IMR-90 (cell line): Measurements from ENCODE around the gene NAGPA. TPM values are rescaled to one million over a fixed set of nuclear protein-coding genes. Genes with fewer than 3 reads are reported as not detected.

Experiments
- ATAC-seq: fragments of 200-7000 bp; cut with Tn5 transposase; 2 replicates; pipeline ENCODE4 v1.9.1; 2020; ENCODE audit warnings: low read depth, mild to moderate bottlenecking, moderate library complexity
- BruUV-seq: library from RNA; stranded (reverse); fragments of 400-500 nt; replicated peaks from 2 replicates; lab custom pipeline; 2021; lab: Mats Ljungman, UMichigan
- CTCF ChIA-PET: fragments of 300-600 bp; formaldehyde crosslinking; extraction: SDS; loops from one replicate; lab custom pipeline; 2021; ENCODE audit warnings: antibody characterized with exemption; lab: Yijun Ruan, JAX
- POLR2A ChIA-PET: fragments of 300-600 bp; sonication (Branson Sonifier 250); formaldehyde crosslinking; loops from one replicate; lab custom pipeline; 2022; ENCODE audit warnings: antibody characterized with exemption; ENCODE audit not compliant: unreplicated experiment; lab: Charles Lee
- DNase-seq: peaks from one replicate; pipeline ENCODE4 v3.0.0; 2013
- H2AFZ ChIP-seq: replicated peaks from 2 replicates; pipeline ENCODE3; 2013; ENCODE audit warnings: low read length, mild to moderate bottlenecking; ENCODE audit not compliant: poor library complexity
- H2AK5ac ChIP-seq: 2 replicates; pipeline ENCODE4 v1.6.1; 2013; ENCODE audit warnings: low read depth, low read length, inconsistent platforms
- H2AK9ac ChIP-seq: replicated peaks from 2 replicates; pipeline ENCODE3; 2013; ENCODE audit warnings: mild to moderate bottlenecking, low read depth, low read length, moderate library complexity; ENCODE audit not compliant: poor library complexity
- H2BK120ac ChIP-seq: 2 replicates; pipeline ENCODE4 v1.6.1; 2013; ENCODE audit warnings: low read depth, low read length, inconsistent platforms
- H2BK15ac ChIP-seq: 3 replicates; pipeline ENCODE4 v1.6.1; 2013; ENCODE audit warnings: low read depth, low read length, inconsistent platforms
- H2BK20ac ChIP-seq: 2 replicates; pipeline ENCODE4 v1.6.1; 2013; ENCODE audit warnings: low read depth, mild to moderate bottlenecking, inconsistent platforms, low read length, moderate library complexity
- H2BK5ac ChIP-seq: 2 replicates; pipeline ENCODE4 v1.6.1; 2013; ENCODE audit warnings: mild to moderate bottlenecking, low read depth, low read length, inconsistent platforms; ENCODE audit not compliant: poor library complexity, severe bottlenecking
- H3K14ac ChIP-seq: replicated peaks from 2 replicates; pipeline ENCODE4 v1.6.1; 2013; ENCODE audit warnings: low read depth, low read length, inconsistent platforms
- H3K18ac ChIP-seq: 2 replicates; pipeline ENCODE4 v1.6.1; 2013; ENCODE audit warnings: low read depth, low read length, control low read depth
- H3K23ac ChIP-seq: 2 replicates; pipeline ENCODE4 v1.6.1; 2013; ENCODE audit warnings: low read depth, low read length, inconsistent platforms
- H3K27ac ChIP-seq: 2 replicates; pipeline ENCODE4 v1.5.1; 2013; ENCODE audit warnings: mild to moderate bottlenecking, control low read depth, low read length; ENCODE audit not compliant: insufficient read depth
- H3K27me3 ChIP-seq: 2 replicates; pipeline ENCODE4 v1.6.1; 2013; ENCODE audit warnings: low read length; ENCODE audit not compliant: control insufficient read depth, insufficient read depth
- H3K36me3 ChIP-seq: 2 replicates; pipeline ENCODE4 v1.6.1; 2013; ENCODE audit warnings: low read length, mixed read lengths; ENCODE audit not compliant: control insufficient read depth, insufficient read depth
- H3K4ac ChIP-seq: 2 replicates; pipeline ENCODE4 v1.6.1; 2013; ENCODE audit warnings: low read depth, low read length, inconsistent platforms
- H3K4me1 ChIP-seq: 2 replicates; pipeline ENCODE4 v1.6.1; 2013; ENCODE audit warnings: low read length, mixed read lengths; ENCODE audit not compliant: control insufficient read depth, insufficient read depth
- H3K4me2 ChIP-seq: 2 replicates; pipeline ENCODE4 v1.6.1; 2013; ENCODE audit warnings: low read depth, mild to moderate bottlenecking, control low read depth, low read length, moderate library complexity
- H3K4me3 ChIP-seq: 2 replicates; pipeline ENCODE4 v1.5.1; 2013; ENCODE audit warnings: low read depth, mild to moderate bottlenecking, control low read depth, low read length, moderate library complexity; ENCODE audit not compliant: insufficient read depth
- H3K56ac ChIP-seq: 2 replicates; pipeline ENCODE4 v1.6.1; 2013; ENCODE audit warnings: low read length, inconsistent platforms; ENCODE audit not compliant: insufficient read depth; ENCODE audit errors: extremely low read depth
- H3K79me1 ChIP-seq, 2 experiments: 2 replicates each; pipeline ENCODE4 v1.6.1; 2013; ENCODE audit warnings: low read length in 2 of 2, inconsistent platforms in 1 of 2, low read depth in 1 of 2
- H3K9ac ChIP-seq: 2 replicates; pipeline ENCODE4 v1.6.1; 2013; ENCODE audit warnings: low read depth, low read length, control low read depth
- H3K9me1 ChIP-seq: 2 replicates; pipeline ENCODE4 v1.6.1; 2013; ENCODE audit warnings: low read length, inconsistent platforms; ENCODE audit not compliant: insufficient read depth
- H3K9me3 ChIP-seq: 2 replicates; pipeline ENCODE4 v1.6.1; 2013; ENCODE audit warnings: low read length; ENCODE audit not compliant: control insufficient read depth, insufficient read depth
- H4K20me1 ChIP-seq: 2 replicates; pipeline ENCODE4 v1.6.1; 2013; ENCODE audit warnings: low read length, inconsistent platforms; ENCODE audit not compliant: insufficient read depth
- H4K5ac ChIP-seq: 2 replicates; pipeline ENCODE4 v1.6.1; 2013; ENCODE audit warnings: mild to moderate bottlenecking, low read depth, low read length, control low read depth
- H4K8ac ChIP-seq, 2 experiments: 2 replicates each; pipeline ENCODE4 v1.6.1; 2013; ENCODE audit warnings: low read depth in 2 of 2, low read length in 2 of 2, control low read depth in 1 of 2, inconsistent platforms in 1 of 2
- H4K91ac ChIP-seq: 2 replicates; pipeline ENCODE4 v1.6.1; 2013; ENCODE audit warnings: low read depth, low read length, inconsistent platforms; ENCODE audit not compliant: insufficient read depth
- BHLHE40 ChIP-seq: fragments of 150-350 bp; IDR thresholded peaks from 2 replicates; pipeline ENCODE4 v1.6.1; 2016; ENCODE audit warnings: mild to moderate bottlenecking, low read depth, low read length
- CEBPB ChIP-seq: IDR thresholded peaks from 2 replicates; pipeline ENCODE4 v1.6.1; 2012; ENCODE audit warnings: low read depth, low read length, improper control_type of control experiment
- CHD1 ChIP-seq: IDR thresholded peaks from 2 replicates; pipeline ENCODE4 v1.6.1; 2012; ENCODE audit warnings: low read depth, low read length, improper control_type of control experiment
- MAZ ChIP-seq: IDR thresholded peaks from 2 replicates; pipeline ENCODE4 v1.6.1; 2012; ENCODE audit warnings: low read depth, mild to moderate bottlenecking, low read length, improper control_type of control experiment, moderate library complexity, borderline replicate concordance
- MXI1 ChIP-seq: IDR thresholded peaks from 2 replicates; pipeline ENCODE4 v1.6.1; 2012; ENCODE audit warnings: low read depth, mild to moderate bottlenecking, low read length, moderate library complexity, borderline replicate concordance
- NFE2L2 ChIP-seq: fragments of 150-350 bp; IDR thresholded peaks from 2 replicates; pipeline ENCODE4 v1.6.1; 2016; ENCODE audit warnings: low read depth, mild to moderate bottlenecking, low read length
- POLR2A ChIP-seq: IDR thresholded peaks from 2 replicates; pipeline ENCODE4 v1.6.1; 2012; ENCODE audit warnings: mild to moderate bottlenecking, low read depth, low read length
- RAD21 ChIP-seq: IDR thresholded peaks from 2 replicates; pipeline ENCODE4 v1.6.1; 2012; ENCODE audit warnings: low read length, improper control_type of control experiment
- RFX5 ChIP-seq: IDR thresholded peaks from 2 replicates; pipeline ENCODE4 v1.8.0; 2012; ENCODE audit warnings: low read depth, mild to moderate bottlenecking, low read length, moderate library complexity
- SMC3 ChIP-seq: fragments of 150-350 bp; IDR thresholded peaks from 2 replicates; pipeline ENCODE4 v1.6.1; 2016; ENCODE audit warnings: low read depth, mild to moderate bottlenecking, antibody characterized with exemption, low read length, moderate library complexity
- WGBS, 2 experiments: methylation state at CpG; one replicate each; pipeline versions ENCODE4 v1.1.5 to v1.1.7; 2013; ENCODE audit warnings: missing lambda C conversion rate in 2 of 2; ENCODE audit not compliant: insufficient read length in 1 of 2; ENCODE audit errors: extremely low coverage in 2 of 2; 5-methylcytosine and 5-hydroxymethylcytosine counted together
- dilution Hi-C: fragments of 300-500 bp; cut with HindIII; formaldehyde crosslinking; loops from one replicate; pipeline ENCODE4 v1.14.3; 2018; ENCODE audit warnings: low sequenced_read_pairs; ENCODE audit not compliant: unreplicated experiment
- in situ Hi-C: fragments of 300-500 bp; cut with MboI; formaldehyde crosslinking; loops from 3 replicates; pipeline ENCODE4 v1.14.3; 2019; ENCODE audit warnings: low sequenced_read_pairs, inconsistent platforms, mixed read lengths
- intact Hi-C: fragments of 100-400 bp; cut with micrococcal nuclease; formaldehyde crosslinking; loops from 2 replicates; pipeline ENCODE4 v1.10.0; 2022
- polyA plus RNA-seq, 3 experiments: library from polyadenylated mRNA; depleted of rRNA; stranded (reverse); fragments of >200 nt; gene quantifications; 2 replicates each; pipeline ENCODE4 v1.2.3, GENCODE V29; 2012; ENCODE audit warnings: low replicate concordance in 1 of 3
- total RNA-seq: library from RNA; depleted of rRNA; stranded (reverse); fragments of >200 nt; gene quantifications from 2 replicates; pipeline ENCODE4 v1.2.3, GENCODE V29; 2012

Gene NAGPA
- total and polyA plus RNA-seq, 2 of the 4 experiments (the other 2 are of a cell fraction): 6.5 to 12.2 TPM

- H3K9ac ChIP-seq: no peak overlapping the region
- H3K56ac ChIP-seq: no peak overlapping the region
- H3K23ac ChIP-seq: no peak overlapping the region
- no peak overlapping the region for H4K5ac ChIP-seq
- no peak overlapping the region for H2BK5ac ChIP-seq
- H3K4ac ChIP-seq: no peak overlapping the region
- dilution Hi-C loops: no loop called here
- H4K20me1 ChIP-seq: no peaks in the 10 kb centered on the region
- H3K27me3 ChIP-seq: peaks cover 15% of the 10 kb centered on the region; the same call in 1 of the 2 replicates
- no peaks in the 10 kb centered on the region for H3K4me1 ChIP-seq
- ATAC-seq (no peak), DNase-seq (no peak)
- in situ Hi-C loops: no loop called here
- H2BK20ac ChIP-seq: no peak overlapping the region
- 73% methylated on average over 7 of the region's 15 CpGs; no CpG with 5 or more reads in 1 of the 2 experiments for WGBS, 2 experiments
- no peak overlapping the region for H3K4me3 ChIP-seq
- H3K18ac ChIP-seq: no peak overlapping the region
- no peak overlapping the region for H2AK9ac ChIP-seq
- ChIA-PET POLR2A (no interaction called here), CTCF (no interaction called here)
- H2AK5ac ChIP-seq: no peak overlapping the region
- no peak overlapping the region for H3K27ac ChIP-seq
- no peak overlapping the region for H4K91ac ChIP-seq
- no TSS peak for BruUV-seq
- no peak overlapping the region for H3K14ac ChIP-seq
- TF ChIP-seq RFX5 (no peak), MXI1 (no peak), RAD21 (no peak), POLR2A (no peak), CHD1 (no peak), CEBPB (no peak), NFE2L2 (no peak), SMC3 (no peak), BHLHE40 (no peak), MAZ (no peak)
- intact Hi-C loops: no loop called here
- no peaks in the 10 kb centered on the region for H3K9me3 ChIP-seq
- no peak overlapping the region for H2AFZ ChIP-seq
- no peak overlapping the region for H3K4me2 ChIP-seq
- H3K79me1 ChIP-seq: no peaks in the 10 kb centered on the region
- no peak overlapping the region for H2BK120ac ChIP-seq
- H2BK15ac ChIP-seq: no peak overlapping the region
- no peak overlapping the region for H4K8ac ChIP-seq
- H3K36me3 ChIP-seq: no peaks in the 10 kb centered on the region
- no peaks in the 10 kb centered on the region for H3K9me1 ChIP-seq
Observed at GRCh38 chr16:5020551-5020950, 13.2 kb downstream of the NAGPA start.
